CD14-positive monocyte (primary cell): ENCODE measurements around the gene PTOV1. TPM values are rescaled to one million over a fixed set of nuclear protein-coding genes. Genes with fewer than 3 reads are reported as not detected.

Experiments used
- DNase-seq, 3 donors: peaks; one replicate each; pipeline ENCODE4 v3.0.0-alpha.2; 2011 to 2022
- H2AFZ ChIP-seq: 2 replicates; pipeline ENCODE4 v1.6.0; 2012; ENCODE audit warnings: mild to moderate bottlenecking, low read depth, low read length, inconsistent platforms; ENCODE audit not compliant: insufficient read depth, poor library complexity, severe bottlenecking
- H3K27ac ChIP-seq, 2 donors: 1 replicate in 1 of 2; 2 replicates in 1 of 2; pipeline ENCODE4 v1.5.1; 2012 to 2013; ENCODE audit warnings: low read length in 2 of 2, control low read depth in 1 of 2, inconsistent platforms in 1 of 2, low read depth in 1 of 2, mild to moderate bottlenecking in 1 of 2
- H3K27me3 ChIP-seq, 2 donors: one replicate each; pipeline versions ENCODE4 v1.6.0 to v1.6.1; 2011 to 2013; ENCODE audit warnings: low read length in 2 of 2; ENCODE audit not compliant: control insufficient read depth in 2 of 2, insufficient read depth in 2 of 2
- H3K36me3 ChIP-seq, 2 donors: replicated peaks in 1 of 2; 1 replicate in 1 of 2; 2 replicates in 1 of 2; pipeline versions ENCODE4 v1.5.1 to v1.6.1; 2012 to 2013; ENCODE audit warnings: low read length in 2 of 2, control low read depth in 1 of 2, inconsistent platforms in 1 of 2, mild to moderate bottlenecking in 1 of 2; ENCODE audit not compliant: insufficient read depth in 2 of 2, control insufficient read depth in 1 of 2
- H3K4me1 ChIP-seq, 2 donors: 1 replicate in 1 of 2; 2 replicates in 1 of 2; pipeline versions ENCODE4 v1.5.1 to v1.6.1; 2012 to 2013; ENCODE audit warnings: low read length in 2 of 2, control low read depth in 1 of 2, inconsistent platforms in 1 of 2, mild to moderate bottlenecking in 1 of 2, moderate library complexity in 1 of 2; ENCODE audit not compliant: insufficient read depth in 2 of 2, control insufficient read depth in 1 of 2
- H3K4me2 ChIP-seq: replicated peaks from 2 replicates; pipeline ENCODE3; 2012; ENCODE audit warnings: low read length, moderate library complexity, mild to moderate bottlenecking; ENCODE audit not compliant: poor library complexity, severe bottlenecking; ENCODE audit errors: extremely low read depth
- H3K4me3 ChIP-seq, 3 experiments: fragments of 200-600 bp in 1 of 3; sonication (generic) in 1 of 3; replicated peaks in 1 of 3; 1 replicate in 2 of 3; 2 replicates in 1 of 3; pipeline ENCODE4 v1.5.1; 2011 to 2013; ENCODE audit warnings: low read length in 3 of 3, mild to moderate bottlenecking in 3 of 3, control low read depth in 2 of 3, low read depth in 2 of 3, inconsistent platforms in 1 of 3, moderate library complexity in 1 of 3
- H3K79me2 ChIP-seq: 2 replicates; pipeline ENCODE4 v1.6.0; 2012; ENCODE audit warnings: mild to moderate bottlenecking, control low read depth, inconsistent platforms, low read length, moderate library complexity; ENCODE audit not compliant: insufficient read depth
- H3K9ac ChIP-seq: 2 replicates; pipeline ENCODE4 v1.6.0; 2017; ENCODE audit warnings: low read length, mild to moderate bottlenecking; ENCODE audit not compliant: insufficient read depth, poor library complexity, severe bottlenecking
- H3K9me3 ChIP-seq, 2 donors: replicated peaks in 1 of 2; 1 replicate in 1 of 2; 2 replicates in 1 of 2; pipeline versions ENCODE4 v1.5.1 to v1.6.1; 2012 to 2013; ENCODE audit warnings: low read length in 2 of 2, control low read depth in 1 of 2; ENCODE audit not compliant: control insufficient read depth in 1 of 2, insufficient read depth in 1 of 2
- H4K20me1 ChIP-seq: 2 replicates; pipeline ENCODE4 v1.6.0; 2012; ENCODE audit warnings: mild to moderate bottlenecking, low read length, control low read depth, moderate library complexity; ENCODE audit not compliant: insufficient read depth
- H3K27ac Mint-ChIP-seq, 7 donors: one replicate each; pipeline ENCODE4 v1.8.0; 2020; ENCODE audit warnings: mild to moderate bottlenecking in 7 of 7, mixed read lengths in 7 of 7, moderate library complexity in 6 of 7, inconsistent platforms in 2 of 7
- H3K27me3 Mint-ChIP-seq, 3 donors: one replicate each; pipeline ENCODE4 v1.8.0; 2021 to 2022; ENCODE audit warnings: low read depth in 3 of 3, mild to moderate bottlenecking in 3 of 3, mixed read lengths in 3 of 3, moderate library complexity in 3 of 3, inconsistent platforms in 1 of 3
- H3K36me3 Mint-ChIP-seq, 2 donors: one replicate each; pipeline ENCODE4 v1.8.0; 2020; ENCODE audit warnings: mixed read lengths in 2 of 2, inconsistent platforms in 1 of 2, mild to moderate bottlenecking in 1 of 2
- H3K4me1 Mint-ChIP-seq: one replicate; pipeline ENCODE4 v1.8.0; 2020; ENCODE audit warnings: mild to moderate bottlenecking, mixed read lengths
- H3K4me3 Mint-ChIP-seq, 2 donors: one replicate each; pipeline ENCODE4 v1.8.0; 2020; ENCODE audit warnings: mild to moderate bottlenecking in 2 of 2, mixed read lengths in 2 of 2, moderate library complexity in 1 of 2
- H3K9me3 Mint-ChIP-seq, 7 donors: one replicate each; pipeline ENCODE4 v1.8.0; 2020 to 2022; ENCODE audit warnings: mixed read lengths in 7 of 7, mild to moderate bottlenecking in 6 of 7, moderate library complexity in 6 of 7, inconsistent platforms in 2 of 7
- CTCF ChIP-seq: fragments of 200-600 bp; IDR thresholded peaks from one replicate; pipeline ENCODE4 v1.8.0; 2022; ENCODE audit warnings: antibody characterized with exemption, mild to moderate bottlenecking
- WGBS: methylation state at CpG from one replicate; pipeline ENCODE4 v1.1.5; 2013; ENCODE audit warnings: missing lambda C conversion rate; ENCODE audit not compliant: insufficient coverage; 5-methylcytosine and 5-hydroxymethylcytosine counted together
- intact Hi-C, 2 donors: fragments of 100-400 bp; cut with micrococcal nuclease; formaldehyde crosslinking; loops; one replicate each; pipeline versions ENCODE4 v1.15.0 to v1.15.1; 2023
- polyA plus RNA-seq, 3 donors: library from polyadenylated mRNA; depleted of rRNA in 1 of 3; unstranded in 2 of 3; stranded (reverse) in 1 of 3; fragments of 300-500 nt in 2 of 3; fragments of >200 nt in 1 of 3; fragmentation: Illumina TruSeq in 2 of 3; gene quantifications; 1 replicate in 2 of 3; 2 replicates in 1 of 3; pipeline ENCODE4 v1.2.3, GENCODE V29; 2012 to 2021

Gene PTOV1
- polyA plus RNA-seq, 3 donors, result 18.3 to 67.9 (median 31.2) TPM

- H3K4me3 Mint-ChIP-seq, result peak overlapping the region; percentile 71 to 86
- Histone ChIP-seq H3K27ac (no peak overlapping the region), H3K4me1 (peaks cover 32 to 40% of the 10 kb centered on the region in 2 donors), H3K79me2 (peaks cover 20% of the 10 kb centered on the region), H3K4me2 (peak overlapping the region; percentile 96), H2AFZ (no peak overlapping the region), H3K27me3 (peaks cover 7 to 12% of the 10 kb centered on the region in 2 donors), H3K9ac (no peak overlapping the region), H3K4me3 (peak overlapping the region in 1 of 3 experiments; percentile 99), H4K20me1 (peaks cover 57% of the 10 kb centered on the region), H3K36me3 (peaks cover 0 to 12% of the 10 kb centered on the region in 2 donors), H3K9me3 (peaks cover 4% of the 10 kb centered on the region in 2 donors)
- peaks cover 40% of the 10 kb centered on the region for H3K4me1 Mint-ChIP-seq
- 94% methylated on average over 8 of the region's 14 CpGs for WGBS
- no peak for DNase-seq
- H3K9me3 Mint-ChIP-seq, result peaks cover 4 to 9% (median 8%) of the 10 kb centered on the region in 7 donors
- peaks cover 9 to 22% of the 10 kb centered on the region in 2 donors for H3K36me3 Mint-ChIP-seq
- peaks cover 15 to 17% (median 15%) of the 10 kb centered on the region in 3 donors for H3K27me3 Mint-ChIP-seq
- intact Hi-C loops, result loop anchor here in 1 of 2 donors (5.0 kb wide), 1 partner anchor 35 kb away; the partner anchor contains the start of gene MED25
- H3K27ac Mint-ChIP-seq, result no peak overlapping the region
- no peak for TF ChIP-seq CTCF
Measured at GRCh38 chr19:49852631-49853126, 1.7 kb downstream of the PTOV1 start.

- Histone ChIP-seq H2AFZ (no peak overlapping the region), H4K20me1 (peaks cover 68% of the 10 kb centered on the region), H3K36me3 (peaks cover 10 to 25% of the 10 kb centered on the region in 2 donors), H3K9ac (no peak overlapping the region), H3K9me3 (peaks cover 4% of the 10 kb centered on the region in 2 donors), H3K4me2 (no peak overlapping the region), H3K4me3 (no peak overlapping the region), H3K79me2 (peaks cover 20% of the 10 kb centered on the region), H3K27ac (no peak overlapping the region), H3K4me1 (peaks cover 20 to 29% of the 10 kb centered on the region in 2 donors), H3K27me3 (peaks cover 7 to 12% of the 10 kb centered on the region in 2 donors)
- peaks cover 17 to 34% of the 10 kb centered on the region in 2 donors for H3K36me3 Mint-ChIP-seq
- WGBS, result 98% methylated on average over 5 of the region's 10 CpGs
- no peak for TF ChIP-seq CTCF
- peak overlapping the region in 3 of 7 donors; percentile 16 to 74 (median 19) for H3K27ac Mint-ChIP-seq
- intact Hi-C loops, result loop anchor here in 1 of 2 donors (5.0 kb wide), 1 partner anchor 37 kb away; the partner anchor contains the start of gene MED25
- DNase-seq, result no peak
- peak overlapping the region in 1 of 2 donors; percentile 16 for H3K4me3 Mint-ChIP-seq
- H3K9me3 Mint-ChIP-seq, result peaks cover 4 to 8% (median 7%) of the 10 kb centered on the region in 7 donors
- H3K4me1 Mint-ChIP-seq, result peaks cover 30% of the 10 kb centered on the region
- peaks cover 15 to 16% (median 15%) of the 10 kb centered on the region in 3 donors for H3K27me3 Mint-ChIP-seq
Measured at GRCh38 chr19:49853852-49854377, 3.0 kb downstream of the PTOV1 start.
